HepG2 (cell line): ENCODE measurements around the gene ZNF30. TPM values are rescaled to one million over a fixed set of nuclear protein-coding genes. Genes with fewer than 3 reads are reported as not detected.

ENCODE experiments used
- ATAC-seq: fragments of 200-7000 bp; cut with Tn5 transposase; 3 replicates; pipeline ENCODE4 v1.9.1; 2020; ENCODE audit warnings: mild to moderate bottlenecking, moderate library complexity
- BruUV-seq: library from RNA; stranded (reverse); fragments of 400-500 nt; replicated peaks from 2 replicates; lab custom pipeline; 2021; lab: Mats Ljungman, UMichigan
- CTCF ChIA-PET: fragments of 300-600 bp; formaldehyde crosslinking; extraction: SDS; loops from one replicate; lab custom pipeline; 2021; ENCODE audit warnings: low total read pairs, inconsistent platforms, low intra/inter-chr PET ratio; lab: Yijun Ruan, JAX
- POLR2A ChIA-PET: fragments of 350-600 bp; sonication (Branson Sonifier 250); formaldehyde crosslinking; loops from one replicate; lab custom pipeline; 2020; ENCODE audit warnings: antibody characterized with exemption, inconsistent platforms; lab: Yijun Ruan, JAX
- DNase-seq: peaks from one replicate; pipeline ENCODE4 v3.0.0-alpha.2; 2015; ENCODE audit warnings: low spot score
- FAIRE-seq: peaks from 3 replicates; lab custom pipeline; 2011; peaks lifted over from hg19 to GRCh38; lab: Jason Lieb, UNC
- H2AFZ ChIP-seq: one replicate; pipeline ENCODE4 v1.6.1; 2011; ENCODE audit warnings: low read length, inconsistent platforms
- H3K27ac ChIP-seq: fragments of 300-600 bp; 3 replicates; pipeline ENCODE4 v1.8.0; 2011; ENCODE audit warnings: mixed run types, mild to moderate bottlenecking, mixed read lengths, low read length, inconsistent platforms; ENCODE audit not compliant: insufficient read depth; ENCODE audit errors: extremely low read length
- H3K27me3 ChIP-seq, 2 experiments: fragments of 200-600 bp in 1 of 2; 2 replicates in 1 of 2; 3 replicates in 1 of 2; pipeline versions ENCODE4 v1.6.0 to v1.8.0; 2011; ENCODE audit warnings: low read length in 2 of 2, mild to moderate bottlenecking in 2 of 2, moderate library complexity in 2 of 2, inconsistent platforms in 1 of 2; ENCODE audit not compliant: insufficient read depth in 2 of 2, control insufficient read depth in 1 of 2
- H3K36me3 ChIP-seq, 2 experiments: fragments of 200-600 bp in 1 of 2; replicated peaks in 1 of 2; 2 replicates in 1 of 2; 3 replicates in 1 of 2; pipeline versions ENCODE4 v1.5.1 to v1.8.0; 2011; ENCODE audit warnings: low read length in 2 of 2, inconsistent platforms in 1 of 2; ENCODE audit not compliant: insufficient read depth in 2 of 2, control insufficient read depth in 1 of 2
- H3K4me1 ChIP-seq: 2 replicates; pipeline ENCODE4 v1.5.1; 2012; ENCODE audit warnings: low read length, inconsistent platforms; ENCODE audit not compliant: insufficient read depth
- H3K4me2 ChIP-seq: 2 replicates; pipeline ENCODE4 v1.6.0; 2011; ENCODE audit warnings: low read depth, low read length, inconsistent platforms
- H3K4me3 ChIP-seq, 3 experiments: fragments of 200-600 bp in 1 of 3; sonication (generic), shearing (Covaris generic) in 1 of 3; replicated peaks in 1 of 3; 2 replicates each; pipeline ENCODE4 v1.5.1; 2011 to 2016; ENCODE audit warnings: low read length in 3 of 3, inconsistent platforms in 2 of 3, low read depth in 2 of 3, mild to moderate bottlenecking in 2 of 3, control low read depth in 1 of 3, mixed read lengths in 1 of 3; ENCODE audit not compliant: insufficient read depth in 1 of 3
- H3K79me2 ChIP-seq: one replicate; pipeline ENCODE4 v1.6.1; 2011; ENCODE audit warnings: low read length, inconsistent platforms; ENCODE audit not compliant: insufficient read depth
- H3K9ac ChIP-seq: 2 replicates; pipeline ENCODE4 v1.6.0; 2011; ENCODE audit warnings: mild to moderate bottlenecking, low read depth, low read length, inconsistent platforms; ENCODE audit not compliant: insufficient read depth
- H3K9me3 ChIP-seq: 2 replicates; pipeline ENCODE4 v1.5.1; 2012; ENCODE audit warnings: mild to moderate bottlenecking, low read length
- H4K20me1 ChIP-seq: 2 replicates; pipeline ENCODE4 v1.6.0; 2011; ENCODE audit warnings: inconsistent platforms, mild to moderate bottlenecking, low read length, moderate library complexity; ENCODE audit not compliant: insufficient read depth
- ATF5 ChIP-seq: sonication (generic); formaldehyde crosslinking; IDR thresholded peaks from 2 replicates; pipeline ENCODE4 v1.4.0; 2020; ENCODE audit warnings: mild to moderate bottlenecking, low read depth, missing genetic modification reagents
- ATRX ChIP-seq: sonication (generic); formaldehyde crosslinking; IDR thresholded peaks from 2 replicates; pipeline ENCODE4 v1.4.0; 2020; ENCODE audit warnings: missing genetic modification reagents, borderline replicate concordance
- BCL6 ChIP-seq: IDR thresholded peaks from 2 replicates; pipeline ENCODE4 v1.6.1; 2016; ENCODE audit warnings: missing genetic modification reagents, missing compliant biosample characterization
- CSRNP2 ChIP-seq: sonication (generic); formaldehyde crosslinking; conservative IDR thresholded peaks from 2 replicates; pipeline ENCODE4 v1.8.0; 2022; ENCODE audit warnings: low read depth, missing genetic modification reagents
- E2F2 ChIP-seq: sonication (generic); formaldehyde crosslinking; IDR thresholded peaks from 2 replicates; pipeline ENCODE4 v1.4.0; 2020; ENCODE audit warnings: missing genetic modification reagents, borderline replicate concordance
- NR1H2 ChIP-seq: sonication (generic); formaldehyde crosslinking; IDR thresholded peaks from 2 replicates; pipeline ENCODE4 v1.8.1; 2022; ENCODE audit warnings: low read depth, missing genetic modification reagents, borderline replicate concordance
- SRY ChIP-seq: sonication (generic); formaldehyde crosslinking; IDR thresholded peaks from 2 replicates; pipeline ENCODE4 v1.8.0; 2022; ENCODE audit warnings: mild to moderate bottlenecking, missing genetic modification reagents
- ZBTB42 ChIP-seq: sonication (generic); formaldehyde crosslinking; IDR thresholded peaks from 2 replicates; pipeline ENCODE4 v1.5.0; 2020; ENCODE audit warnings: mild to moderate bottlenecking, missing genetic modification reagents
- ZMYM3 ChIP-seq: sonication (generic); formaldehyde crosslinking; IDR thresholded peaks from 2 replicates; pipeline ENCODE4 v1.5.1; 2020; ENCODE audit warnings: mild to moderate bottlenecking, missing genetic modification reagents
- ZNF10 ChIP-seq: sonication (generic); formaldehyde crosslinking; IDR thresholded peaks from 2 replicates; pipeline ENCODE4 v1.4.0; 2020; ENCODE audit warnings: mild to moderate bottlenecking, low read depth, missing genetic modification reagents, borderline replicate concordance
- ZNF24 ChIP-seq: fragments of 450-650 bp; IDR thresholded peaks from 2 replicates; pipeline ENCODE4 v1.6.1; 2017; ENCODE audit warnings: antibody characterized with exemption, mild to moderate bottlenecking
- ZNF280D ChIP-seq: sonication (generic); formaldehyde crosslinking; IDR thresholded peaks from 2 replicates; pipeline ENCODE4 v1.5.1; 2020; ENCODE audit warnings: mild to moderate bottlenecking, missing genetic modification reagents
- ZNF605 ChIP-seq: sonication (generic); formaldehyde crosslinking; IDR thresholded peaks from 2 replicates; pipeline ENCODE4 v1.8.0; 2022; ENCODE audit warnings: mild to moderate bottlenecking, missing genetic modification reagents
- ZNF615 ChIP-seq: sonication (generic); formaldehyde crosslinking; IDR thresholded peaks from 2 replicates; pipeline ENCODE4 v1.5.0; 2020; ENCODE audit warnings: mild to moderate bottlenecking, missing genetic modification reagents, borderline replicate concordance
- WGBS: methylation state at CpG from one replicate; pipeline ENCODE4 v1.1.6; 2017; ENCODE audit warnings: low lambda C conversion rate; 5-methylcytosine and 5-hydroxymethylcytosine counted together
- in situ Hi-C: cut with HindIII; loops from 2 replicates; pipeline ENCODE4 v1.10.0; 2017; ENCODE audit warnings: low pct_unique_long_range_greater_than_20kb; ENCODE audit not compliant: extremely low pct_ligation_motif_present
- intact Hi-C: fragments of 100-400 bp; cut with micrococcal nuclease; formaldehyde crosslinking; loops from one replicate; pipeline ENCODE4 v1.10.0; 2022; ENCODE audit not compliant: unreplicated experiment
- polyA plus RNA-seq, 8 experiments: library from polyadenylated mRNA; depleted of rRNA in 3 of 8; stranded (reverse) in 7 of 8; unstranded in 1 of 8; fragments of >200 nt; fragmentation: Illumina TruSeq in 4 of 8; extraction: Trizol in 4 of 8; gene quantifications; 2 replicates each; pipeline versions ENCODE4 v1.2.1 to v1.2.3, GENCODE V29; 2011 to 2016; ENCODE audit warnings: low read depth in 4 of 8, missing spikeins in 1 of 8, mixed read lengths in 1 of 8; ENCODE audit not compliant: insufficient read depth in 1 of 8
- total RNA-seq, 5 experiments: library from RNA; depleted of rRNA; stranded (reverse); fragments of >200 nt; fragmentation: Illumina TruSeq; extraction: Trizol; gene quantifications; 2 replicates each; pipeline ENCODE4 v1.2.3, GENCODE V29; 2016; ENCODE audit warnings: low read depth in 1 of 5

Gene ZNF30
- total and polyA plus RNA-seq, 2 of the 13 experiments (the other 11 are each of a cell fraction or from before 2014, with no cell fraction given) = 2.3 to 4.4 TPM

- H3K27me3 ChIP-seq = peaks cover 0 to 9% of the 10 kb centered on the region in 2 experiments; a peak in 2 of 5 replicates
- intact Hi-C loops = no loop called here
- POLR2A ChIA-PET = no interaction called here
- H3K4me3 ChIP-seq = peak overlapping the region; percentile 87 to 96 (median 96)
- peak overlapping the region; percentile 77 for H3K9ac ChIP-seq
- ATAC-seq (peak; percentile 79), FAIRE-seq (peak; percentile 94), DNase-seq (peak; percentile 86)
- peaks cover 23% of the 10 kb centered on the region; the same call in 1 of the 2 replicates for H4K20me1 ChIP-seq
- in situ Hi-C loops = no loop called here
- H2AFZ ChIP-seq = no peak overlapping the region
- H3K4me2 ChIP-seq = peak overlapping the region; percentile 87
- H3K4me1 ChIP-seq = peaks cover 50% of the 10 kb centered on the region
- H3K27ac ChIP-seq = peak overlapping the region; percentile 63
- peaks cover 23 to 40% of the 10 kb centered on the region in 2 experiments for H3K36me3 ChIP-seq
- no TSS peak for BruUV-seq
- H3K9me3 ChIP-seq = 0 out of 2 replicates have a peak, but pooled peaks cover 6% of the 10 kb centered on the region
- 63% methylated on average over 5 of the region's 5 CpGs for WGBS
- peaks cover 33% of the 10 kb centered on the region for H3K79me2 ChIP-seq
- CTCF ChIA-PET = no interaction called here
- TF ChIP-seq ZNF24 (no peak), BCL6 (CRISPR knock-in tag) (peak; percentile 83), ZMYM3 (no peak), ATRX (CRISPR knock-in tag) (no peak), NR1H2 (CRISPR knock-in tag) (no peak), ZBTB42 (CRISPR knock-in tag) (no peak), ZNF10 (no peak), E2F2 (CRISPR knock-in tag) (no peak), ZNF605 (CRISPR knock-in tag) (no peak), SRY (CRISPR knock-in tag) (no peak), ZNF615 (CRISPR knock-in tag) (no peak), ATF5 (no peak), CSRNP2 (CRISPR knock-in tag) (no peak), ZNF280D (CRISPR knock-in tag) (no peak)
Observed at GRCh38 chr19:34961775-34962686, 35.3 kb downstream of the ZNF30 start.
